Measurements from ENCODE around the gene ARSB.

ARSB gene

GRCh38 chr5:78833284-78833683, 151.8 kb downstream of the ARSB start:
- Histone ChIP-seq H3K27ac (replicated peaks) (no peak overlapping the region), H3K27me3 (ENCODE audit: insufficient read depth, poor library complexity, severe bottlenecking) (no peaks in the 10 kb centered on the region), H3K4me3 (replicated peaks; ENCODE audit: insufficient read depth, low read length) (no peak overlapping the region)
- no peak for TF ChIP-seq GABPA (IDR thresholded peaks at IDR 0.05; ENCODE audit: low read depth)
- no peak for DNase-seq (ENCODE audit: low read depth in 1 of 2, low spot score in 1 of 2)

DNA sequence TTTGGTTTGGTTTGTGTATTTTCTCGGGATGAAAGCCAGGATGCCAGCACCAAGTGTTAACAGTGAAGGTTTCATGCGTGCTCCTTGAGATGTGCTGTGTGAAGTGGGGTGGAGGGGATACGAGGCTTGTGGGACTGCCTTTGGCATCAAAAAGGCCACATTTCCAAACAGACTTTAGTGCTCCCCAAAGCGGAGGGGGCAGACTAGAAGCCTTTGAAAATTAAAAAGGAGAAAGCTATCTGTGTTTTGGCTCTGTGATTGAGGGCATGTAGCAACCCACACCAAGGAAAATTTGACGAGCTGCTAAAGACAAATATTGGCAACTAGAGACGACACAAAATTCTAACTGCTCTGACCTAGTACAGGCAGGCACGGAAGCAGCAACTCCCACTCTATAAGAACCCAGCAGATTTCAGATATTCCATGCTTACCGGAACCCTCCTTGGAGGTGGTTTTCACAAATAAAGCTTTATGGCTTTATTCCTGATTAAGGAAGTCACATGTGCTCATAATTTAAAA, 154.5 kb downstream of the ARSB start:
- TF ChIP-seq GABPA (IDR thresholded peaks at IDR 0.05; ENCODE audit: low read depth) (no peak), REST (IDR thresholded peaks at IDR 0.05; ENCODE audit: insufficient replicate concordance, low read depth) (no peak), SPI1 (IDR thresholded peaks at IDR 0.05; ENCODE audit: borderline replicate concordance, low read depth) (no peak), CTCF (IDR thresholded peaks at IDR 0.05; ENCODE audit: insufficient read depth, low read length) (no peak), POLR2AphosphoS5 (IDR thresholded peaks at IDR 0.05; ENCODE audit: low read depth) (no peak)
- H3K27ac ChIP-seq (replicated peaks), result no peak overlapping the region
- no peaks in the 10 kb centered on the region for H3K27me3 ChIP-seq (ENCODE audit: insufficient read depth, poor library complexity, severe bottlenecking)
- no peak for DNase-seq (ENCODE audit: low read depth in 1 of 2, low spot score in 1 of 2)
- H3K4me3 ChIP-seq (replicated peaks; ENCODE audit: insufficient read depth, low read length), result no peak overlapping the region

DNA sequence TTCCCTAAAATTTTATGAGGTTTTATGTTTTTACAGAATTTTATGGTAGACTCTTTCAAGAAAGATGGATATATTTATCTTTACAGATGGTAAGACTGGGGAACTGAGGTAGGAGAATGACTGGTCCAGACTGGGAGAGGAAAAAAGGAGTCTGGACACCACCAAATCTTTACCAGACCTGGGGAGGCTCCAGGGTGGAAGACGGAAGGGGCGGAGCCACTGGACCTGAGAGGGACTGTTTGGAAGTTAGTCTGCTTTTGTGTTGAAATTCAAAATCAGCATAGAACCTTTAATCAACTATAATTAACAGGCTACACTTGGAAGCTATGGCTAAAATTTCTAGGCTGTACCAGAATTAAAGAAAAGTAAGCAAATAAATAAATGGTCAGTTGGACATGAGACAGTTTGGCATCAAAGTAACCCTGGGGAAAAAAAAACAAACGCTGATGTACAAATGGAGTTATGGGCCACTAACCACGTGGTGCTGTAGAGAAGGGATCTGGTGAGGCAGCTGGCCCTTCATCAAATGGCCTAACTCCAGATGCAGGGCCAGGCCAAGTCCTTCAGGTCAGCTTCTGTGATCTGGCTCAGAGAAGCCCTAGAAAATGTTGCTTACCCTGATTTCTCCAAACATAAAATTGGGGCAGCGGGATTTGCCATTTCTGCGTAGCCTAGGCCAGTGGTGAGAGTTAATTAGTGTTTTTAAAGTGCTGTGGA, 155.1 kb downstream of the ARSB start:
- H3K4me3 ChIP-seq (replicated peaks; ENCODE audit: insufficient read depth, low read length), result no peak overlapping the region
- DNase-seq (ENCODE audit: low read depth in 1 of 2, low spot score in 1 of 2), result no peak
- H3K27ac ChIP-seq (replicated peaks), result no peak overlapping the region
- TF ChIP-seq REST (IDR thresholded peaks at IDR 0.05; ENCODE audit: insufficient replicate concordance, low read depth), result no peak
- TF ChIP-seq CTCF (IDR thresholded peaks at IDR 0.05; ENCODE audit: insufficient read depth, low read length), result no peak
- TF ChIP-seq SPI1 (IDR thresholded peaks at IDR 0.05; ENCODE audit: borderline replicate concordance, low read depth), result no peak
- no peak for TF ChIP-seq POLR2AphosphoS5 (IDR thresholded peaks at IDR 0.05; ENCODE audit: low read depth)
- no peak for TF ChIP-seq GABPA (IDR thresholded peaks at IDR 0.05; ENCODE audit: low read depth)
- no peaks in the 10 kb centered on the region for H3K27me3 ChIP-seq (ENCODE audit: insufficient read depth, poor library complexity, severe bottlenecking)

GRCh38 chr5:78827725-78828124, 157.4 kb downstream of the ARSB start:
- DNase-seq (ENCODE audit: low read depth in 1 of 2, low spot score in 1 of 2), result no peak
- TF ChIP-seq REST (IDR thresholded peaks at IDR 0.05; ENCODE audit: insufficient replicate concordance, low read depth), result no peak
- no peak for TF ChIP-seq CTCF (IDR thresholded peaks at IDR 0.05; ENCODE audit: insufficient read depth, low read length)
- 0 out of 2 replicates have a peak, but pooled peaks have one; percentile 22 for TF ChIP-seq SPI1 (IDR thresholded peaks at IDR 0.05; ENCODE audit: borderline replicate concordance, low read depth)
- no peak for TF ChIP-seq GABPA (IDR thresholded peaks at IDR 0.05; ENCODE audit: low read depth)
- TF ChIP-seq POLR2AphosphoS5 (IDR thresholded peaks at IDR 0.05; ENCODE audit: low read depth), result no peak
- Histone ChIP-seq H3K27ac (replicated peaks) (no peak overlapping the region), H3K27me3 (ENCODE audit: insufficient read depth, poor library complexity, severe bottlenecking) (no peaks in the 10 kb centered on the region), H3K4me3 (replicated peaks; ENCODE audit: insufficient read depth, low read length) (no peak overlapping the region)
